Breast epithelium (tissue), 4 donors: Measurements from ENCODE around the gene RAB14. TPM values are rescaled to one million over a fixed set of nuclear protein-coding genes. Genes with fewer than 3 reads are reported as not detected.

ENCODE experiments used
- DNase-seq, 2 donors: peaks; one replicate each; pipeline ENCODE4 v3.0.0-alpha.2; 2019; ENCODE audit warnings: low spot score in 2 of 2
- H3K27ac ChIP-seq, 2 donors: fragments of 200-600 bp; sonication (generic) in 1 of 2; one replicate each; pipeline ENCODE4 v1.5.1; 2016 to 2019; ENCODE audit warnings: mild to moderate bottlenecking in 1 of 2
- H3K27me3 ChIP-seq, 2 donors: fragments of 200-600 bp; sonication (generic) in 1 of 2; one replicate each; pipeline versions ENCODE4 v1.5.1 to v1.6.0; 2017 to 2019; ENCODE audit warnings: control low read depth in 1 of 2, mild to moderate bottlenecking in 1 of 2
- H3K36me3 ChIP-seq: fragments of 200-600 bp; one replicate; pipeline ENCODE4 v1.5.1; 2019
- H3K4me1 ChIP-seq, 2 donors: fragments of 200-600 bp; sonication (generic); one replicate each; pipeline ENCODE4 v1.5.1; 2016 to 2019; ENCODE audit warnings: control low read depth in 1 of 2
- H3K4me3 ChIP-seq, 3 donors: fragments of 200-600 bp; sonication (generic); 1 replicate in 2 of 3; 2 replicates in 1 of 3; pipeline ENCODE4 v1.5.1; 2016 to 2019; ENCODE audit warnings: mild to moderate bottlenecking in 3 of 3, moderate library complexity in 2 of 3
- H3K9me3 ChIP-seq, 2 donors: fragments of 200-600 bp; sonication (generic) in 1 of 2; one replicate each; pipeline ENCODE4 v1.5.1; 2016 to 2019; ENCODE audit warnings: control low read depth in 1 of 2
- CTCF ChIP-seq, 3 donors: fragments of 450-650 bp; IDR thresholded peaks; one replicate each; pipeline ENCODE4 v1.5.1; 2016 to 2017; ENCODE audit warnings: antibody characterized with exemption in 3 of 3, mild to moderate bottlenecking in 3 of 3, moderate library complexity in 3 of 3
- POLR2A ChIP-seq: fragments of 450-650 bp; IDR thresholded peaks from one replicate; pipeline ENCODE4 v1.6.1; 2016; ENCODE audit warnings: antibody characterized with exemption, mild to moderate bottlenecking, moderate library complexity
- POLR2AphosphoS5 ChIP-seq, 3 donors: sonication (generic); formaldehyde crosslinking; IDR thresholded peaks; one replicate each; pipeline ENCODE4 v1.6.1; 2017; ENCODE audit warnings: antibody characterized with exemption in 3 of 3
- intact Hi-C: fragments of 100-400 bp; cut with DNase I; formaldehyde crosslinking; loops from one replicate; pipeline ENCODE4 v1.15.1; 2023; ENCODE audit warnings: low total_unique reads
- total RNA-seq, 3 donors: library from RNA; depleted of rRNA; stranded (reverse); fragments of >200 nt; gene quantifications; one replicate each; pipeline ENCODE4 v1.1.0, GENCODE V29; 2016

The RAB14 gene
- total RNA-seq, 3 donors from 2014 or later: 36.5 to 53.1 (median 41.3) TPM

DNA sequence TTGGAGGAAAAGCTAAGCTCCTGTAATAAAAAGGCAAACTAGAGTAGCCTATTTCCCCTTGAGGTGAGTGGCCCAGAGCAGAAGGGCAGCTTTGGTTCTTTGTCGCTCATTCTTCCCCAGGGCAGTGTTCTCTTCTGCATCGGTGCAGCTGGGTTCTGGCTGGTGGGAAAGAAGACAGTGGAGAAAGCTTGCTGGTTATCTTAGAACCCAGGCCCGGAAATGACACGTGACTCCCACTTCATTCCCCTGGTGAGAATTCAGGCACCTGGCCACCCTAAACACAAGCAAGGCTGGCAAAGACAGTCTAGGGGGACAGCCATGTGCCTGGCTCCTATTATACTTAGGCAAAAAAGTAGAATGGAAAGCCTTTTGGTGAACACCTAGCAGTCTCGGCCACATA lies 33.8 kb upstream of the RAB14 start:
- Histone ChIP-seq H3K4me1 (no peaks in the 10 kb centered on the region), H3K36me3 (no peaks in the 10 kb centered on the region), H3K4me3 (no peak overlapping the region), H3K9me3 (no peaks in the 10 kb centered on the region), H3K27ac (no peak overlapping the region), H3K27me3 (no peaks in the 10 kb centered on the region)
- intact Hi-C loops: no loop called here
- TF ChIP-seq POLR2A (no peak), POLR2AphosphoS5 (IDR thresholded peaks at IDR 0.05) (no peak), CTCF (IDR thresholded peaks at IDR 0.05) (no peak)
- DNase-seq: no peak

GRCh38 chr9:121234832-121235161 lies 33.1 kb upstream of the RAB14 start:
- Histone ChIP-seq H3K27me3 (no peaks in the 10 kb centered on the region), H3K4me1 (no peaks in the 10 kb centered on the region), H3K9me3 (no peaks in the 10 kb centered on the region), H3K36me3 (no peaks in the 10 kb centered on the region), H3K4me3 (no peak overlapping the region), H3K27ac (no peak overlapping the region)
- no peak for TF ChIP-seq CTCF (IDR thresholded peaks at IDR 0.05)
- no peak for TF ChIP-seq POLR2AphosphoS5 (IDR thresholded peaks at IDR 0.05)
- TF ChIP-seq POLR2A: no peak
- intact Hi-C loops: no loop called here
- no peak for DNase-seq

DNA sequence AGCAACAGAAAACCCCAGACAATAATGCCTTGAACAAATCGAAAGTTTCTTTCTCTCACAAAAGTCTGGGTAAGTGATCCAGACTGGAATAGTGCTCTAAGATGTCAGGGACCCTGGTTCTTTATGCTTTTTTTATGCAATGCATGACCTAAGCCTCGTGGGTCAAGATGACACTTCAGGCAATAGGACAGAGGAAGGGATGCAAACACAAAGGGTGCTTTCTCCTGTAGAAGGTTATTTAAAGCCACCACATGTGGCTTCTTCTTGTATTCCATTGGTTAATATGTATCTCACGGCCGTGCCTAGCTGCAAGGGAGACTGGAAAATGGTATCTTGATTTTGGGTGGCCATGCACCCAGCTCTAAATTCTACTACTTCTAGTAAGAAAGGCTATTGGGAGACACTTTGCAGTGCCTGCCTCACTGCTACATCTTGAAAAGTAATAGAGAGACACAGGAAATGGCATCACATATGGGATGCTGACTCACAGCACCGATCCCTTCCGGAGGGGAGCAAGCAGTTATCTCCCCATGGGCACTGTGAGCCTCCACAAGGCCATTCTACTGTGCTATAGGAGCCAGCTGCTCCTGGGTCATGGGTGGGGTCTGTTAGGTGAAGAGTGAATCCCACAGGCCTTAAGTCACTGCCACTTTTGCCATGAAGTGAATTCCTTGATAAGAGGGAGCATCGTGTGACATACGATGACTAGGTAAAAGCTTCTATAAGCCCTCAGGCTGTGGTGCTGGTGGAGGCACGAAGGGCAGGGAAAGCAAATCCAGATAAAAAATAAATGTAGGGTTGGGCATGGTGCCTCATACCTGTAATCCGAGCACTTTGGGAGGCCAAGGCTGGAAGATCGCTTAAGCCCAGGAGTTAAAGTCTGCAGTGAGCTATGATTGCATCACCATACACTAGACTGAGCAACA lies 32.5 kb upstream of the RAB14 start:
- DNase-seq: no peak
- TF ChIP-seq POLR2AphosphoS5 (IDR thresholded peaks at IDR 0.05) (no peak), POLR2A (no peak), CTCF (IDR thresholded peaks at IDR 0.05) (no peak)
- intact Hi-C loops: no loop called here

GRCh38 chr9:121232251-121232650 lies 30.6 kb upstream of the RAB14 start:
- Histone ChIP-seq H3K36me3 (no peaks in the 10 kb centered on the region), H3K27me3 (no peaks in the 10 kb centered on the region), H3K9me3 (no peaks in the 10 kb centered on the region), H3K27ac (no peak overlapping the region), H3K4me3 (no peak overlapping the region), H3K4me1 (no peaks in the 10 kb centered on the region)
- TF ChIP-seq POLR2A: no peak
- TF ChIP-seq CTCF (IDR thresholded peaks at IDR 0.05): no peak
- TF ChIP-seq POLR2AphosphoS5 (IDR thresholded peaks at IDR 0.05): no peak
- DNase-seq: no peak
- intact Hi-C loops: no loop called here

More for the DNA sequence above, 32.5 kb upstream of the RAB14 start:
- H3K4me3 ChIP-seq: no peak overlapping the region
- no peaks in the 10 kb centered on the region for H3K4me1 ChIP-seq
- no peaks in the 10 kb centered on the region for H3K9me3 ChIP-seq
- no peaks in the 10 kb centered on the region for H3K27me3 ChIP-seq
- H3K27ac ChIP-seq: no peak overlapping the region
- no peaks in the 10 kb centered on the region for H3K36me3 ChIP-seq

- TF ChIP-seq POLR2AphosphoS5 (IDR thresholded peaks at IDR 0.05) (no peak), POLR2A (no peak), CTCF (IDR thresholded peaks at IDR 0.05) (no peak)
- DNase-seq: no peak
- H3K27ac ChIP-seq: no peak overlapping the region
- H3K9me3 ChIP-seq: no peaks in the 10 kb centered on the region
- H3K4me3 ChIP-seq: no peak overlapping the region
- no peaks in the 10 kb centered on the region for H3K36me3 ChIP-seq
- no peaks in the 10 kb centered on the region for H3K27me3 ChIP-seq
- intact Hi-C loops: no loop called here
- no peaks in the 10 kb centered on the region for H3K4me1 ChIP-seq
Measured at GRCh38 chr9:121230256-121230655, 28.6 kb upstream of the RAB14 start.
